Fibroblast of peridontal ligament (primary cell): Measurements from ENCODE around the gene RAB1B.

Experiments
- DNase-seq: peaks from one replicate; pipeline ENCODE4 v3.0.0-alpha.2; 2010; ENCODE audit errors: extremely low read depth

The RAB1B gene

DNA sequence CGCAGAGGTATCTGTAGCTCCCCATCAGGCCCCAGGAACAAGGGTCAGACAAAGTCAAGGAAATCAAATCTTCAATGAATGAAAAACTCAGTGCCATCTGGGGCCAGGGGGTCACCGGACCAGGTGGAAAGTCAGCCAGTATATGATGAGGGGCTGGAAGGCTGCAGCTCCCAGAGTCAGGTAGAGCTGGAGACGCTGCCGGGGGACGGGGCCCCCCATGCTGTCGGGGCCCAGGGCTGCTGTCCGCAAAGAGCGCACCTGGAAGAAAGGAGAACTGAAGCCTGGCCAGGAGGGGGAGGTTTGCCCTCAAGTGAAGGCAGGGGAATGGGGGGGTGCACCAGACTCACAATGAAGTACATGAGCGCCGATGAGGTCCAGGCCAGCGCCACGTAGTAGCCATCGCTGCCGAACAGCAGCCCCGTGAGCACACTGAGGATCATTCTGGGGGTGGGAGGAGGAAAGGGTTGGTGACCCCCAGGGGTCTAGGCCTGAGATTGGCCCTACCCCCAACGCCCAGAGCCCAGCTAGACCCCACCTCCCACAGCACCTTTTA is 16.2 kb downstream of the RAB1B start:
- no peak for DNase-seq

DNA sequence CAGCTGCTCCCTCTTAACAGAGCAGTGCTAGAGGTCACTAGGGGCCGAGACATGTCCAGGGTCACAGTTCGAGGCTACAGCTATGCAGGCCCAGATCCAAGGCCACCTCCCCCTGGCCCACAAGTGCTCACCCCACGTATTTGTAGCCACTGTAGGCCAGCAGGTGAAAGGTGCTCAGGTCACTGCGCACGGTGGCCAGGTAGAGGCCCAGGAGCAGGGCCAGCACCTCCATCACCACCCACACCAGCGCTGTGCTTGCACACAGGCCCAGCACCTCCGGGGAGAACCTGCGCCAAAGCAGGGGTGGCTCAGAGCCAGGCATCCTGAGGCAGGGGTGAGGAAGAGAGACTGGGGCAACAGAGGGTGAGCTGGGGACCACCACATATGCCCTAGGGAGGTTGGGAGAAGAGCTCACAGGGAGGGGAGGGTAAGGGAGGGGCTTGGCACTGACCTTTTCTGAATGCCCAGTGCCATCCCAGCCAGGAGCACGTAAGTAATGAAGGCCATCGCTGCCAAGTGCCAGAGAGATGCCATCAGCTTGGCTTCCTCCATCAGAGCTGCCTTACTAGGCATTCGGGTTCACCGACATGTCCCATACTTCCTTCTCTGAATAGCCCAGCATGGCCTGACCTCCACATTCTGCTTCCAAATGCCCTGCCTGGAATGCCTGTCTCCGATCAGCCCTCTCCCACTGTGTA is 17.0 kb downstream of the RAB1B start:
- no peak for DNase-seq

DNA sequence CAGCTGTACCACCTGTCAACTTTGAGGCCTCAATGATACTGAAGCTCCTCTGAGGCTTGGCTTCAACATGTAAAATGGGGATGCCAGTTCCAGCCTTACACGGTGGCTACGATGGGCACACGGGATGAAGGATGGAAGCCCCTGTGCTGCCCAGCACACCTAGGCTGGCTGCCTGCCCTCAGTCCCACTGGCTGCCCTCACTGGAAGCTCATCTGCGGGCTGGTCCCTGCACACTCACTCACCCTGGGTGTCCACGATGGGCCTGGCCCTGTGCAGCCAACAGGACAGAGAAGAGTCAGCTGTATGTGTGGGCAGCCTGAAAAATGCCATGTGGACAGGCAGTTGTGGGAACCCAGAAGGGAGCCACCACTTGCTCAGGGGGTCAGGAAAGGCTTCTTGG is 18.3 kb downstream of the RAB1B start:
- no peak for DNase-seq

DNA sequence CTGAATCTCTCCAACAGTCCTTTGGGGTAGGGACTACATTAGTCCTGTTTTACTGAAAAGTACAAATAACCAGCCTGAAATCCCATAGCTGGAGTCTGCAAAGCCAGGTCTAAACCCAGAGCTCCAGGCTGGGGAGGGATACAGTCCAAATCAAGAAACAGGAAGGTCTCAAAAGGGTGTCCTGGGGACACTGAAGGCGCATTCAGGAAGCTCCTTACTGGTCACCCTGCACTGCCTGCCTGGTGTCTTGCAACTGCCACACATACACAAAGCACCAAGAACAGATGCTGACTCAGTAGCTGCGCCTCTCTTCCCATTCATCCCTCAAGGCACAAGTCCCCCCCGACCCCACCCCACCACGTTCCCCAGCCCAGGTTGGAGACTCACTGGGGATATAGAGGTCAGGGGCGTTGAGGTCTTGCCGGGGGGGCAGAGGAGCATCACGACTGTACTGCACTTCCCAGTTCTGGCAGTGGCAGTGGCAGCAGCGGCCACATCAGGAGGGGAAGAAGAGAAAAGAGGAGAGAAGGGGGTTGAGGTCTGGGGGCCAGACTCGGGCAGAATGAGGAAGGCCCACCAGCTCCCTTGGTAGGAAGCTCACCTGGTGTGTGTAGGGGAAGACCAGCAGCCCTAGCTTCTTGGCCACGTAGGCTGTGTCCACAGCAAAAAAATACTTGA is 18.9 kb downstream of the RAB1B start:
- no peak for DNase-seq

DNA sequence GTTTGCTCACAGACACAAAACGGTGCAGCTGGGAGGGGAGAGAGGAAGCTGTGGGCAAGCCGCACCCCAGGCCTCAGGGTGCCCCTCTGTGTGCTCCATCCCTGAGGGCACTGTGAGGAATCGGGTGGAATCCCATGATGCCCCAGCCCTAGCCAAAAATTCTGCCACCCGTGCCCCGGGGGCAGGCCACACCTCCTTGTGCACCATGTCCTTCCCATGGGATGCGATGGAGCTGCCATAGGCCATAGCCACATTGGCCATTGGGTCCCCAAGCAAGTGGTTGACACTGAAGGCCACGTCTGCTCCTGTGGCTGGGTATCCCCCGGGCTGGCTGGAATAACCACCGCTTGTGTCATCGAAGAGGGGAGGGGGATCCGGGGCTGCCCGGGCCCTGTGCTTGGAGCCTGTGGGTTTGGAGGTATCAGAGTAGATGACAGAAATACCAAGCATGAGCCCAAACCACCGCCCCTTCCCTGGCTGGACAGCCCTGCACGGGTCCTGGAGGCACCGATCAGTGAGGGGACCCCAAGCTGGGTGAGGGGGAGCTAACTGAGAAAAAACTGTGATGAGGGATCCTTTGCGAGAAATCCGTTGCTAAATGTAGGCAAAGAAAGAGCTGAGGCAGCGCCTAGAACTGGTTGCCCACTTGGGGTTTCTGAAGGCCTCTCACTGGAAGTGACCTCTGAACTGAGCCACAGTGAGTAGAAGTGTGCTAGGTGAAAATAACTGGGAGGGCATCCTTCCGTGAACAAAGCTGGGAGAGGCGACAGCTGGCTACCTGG is 19.6 kb downstream of the RAB1B start:
- no peak for DNase-seq

DNA sequence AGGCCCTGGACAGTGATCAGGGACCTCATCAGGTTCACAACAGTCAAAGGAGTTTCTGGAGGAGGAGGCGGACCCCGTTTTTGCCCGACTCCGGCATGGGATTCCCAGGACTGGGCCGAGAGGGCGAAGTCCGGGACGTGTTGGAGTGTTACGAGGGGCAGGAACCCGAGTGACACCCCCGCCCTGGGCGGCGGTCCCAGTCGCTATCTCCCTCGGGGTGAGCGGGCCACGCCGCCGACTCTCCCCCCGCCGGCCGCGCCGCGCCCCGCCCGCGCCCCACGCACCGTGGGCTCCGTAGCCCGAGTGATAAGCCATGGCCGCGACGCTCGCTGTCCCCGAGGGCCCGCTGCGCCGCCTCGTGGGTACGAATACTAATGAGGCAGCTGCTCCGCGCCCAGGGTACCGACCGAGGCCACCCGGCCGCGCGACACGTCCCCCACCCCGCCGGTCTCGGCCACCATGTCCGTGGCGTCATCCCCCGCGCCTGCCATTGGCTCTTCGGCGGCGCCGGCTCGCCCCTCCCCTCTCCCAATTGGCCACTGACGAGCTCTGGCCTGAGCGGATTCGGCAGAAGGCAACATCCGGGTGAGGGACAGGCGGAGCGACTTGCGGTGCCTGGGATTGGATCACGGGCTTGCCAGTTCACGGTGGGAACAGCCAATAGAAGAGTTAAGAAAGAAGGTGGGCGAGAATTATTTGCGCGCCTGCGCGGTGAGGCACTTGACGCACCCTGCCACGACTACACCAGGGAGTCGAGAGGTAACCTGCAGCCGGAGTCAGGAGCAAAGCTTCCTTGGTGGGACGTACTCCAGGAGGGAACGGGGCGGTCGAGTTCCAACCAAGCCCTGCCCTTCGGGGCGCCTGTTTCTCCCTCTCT is 20.5 kb downstream of the RAB1B start, which contains the start of gene YIF1A:
Gene YIF1A, minus strand, starts transcription at position 473 of the 877 bp plus-strand sequence. Its CDS starts 158 bp downstream, at position 315.
- DNase-seq: peak; percentile 99

DNA sequence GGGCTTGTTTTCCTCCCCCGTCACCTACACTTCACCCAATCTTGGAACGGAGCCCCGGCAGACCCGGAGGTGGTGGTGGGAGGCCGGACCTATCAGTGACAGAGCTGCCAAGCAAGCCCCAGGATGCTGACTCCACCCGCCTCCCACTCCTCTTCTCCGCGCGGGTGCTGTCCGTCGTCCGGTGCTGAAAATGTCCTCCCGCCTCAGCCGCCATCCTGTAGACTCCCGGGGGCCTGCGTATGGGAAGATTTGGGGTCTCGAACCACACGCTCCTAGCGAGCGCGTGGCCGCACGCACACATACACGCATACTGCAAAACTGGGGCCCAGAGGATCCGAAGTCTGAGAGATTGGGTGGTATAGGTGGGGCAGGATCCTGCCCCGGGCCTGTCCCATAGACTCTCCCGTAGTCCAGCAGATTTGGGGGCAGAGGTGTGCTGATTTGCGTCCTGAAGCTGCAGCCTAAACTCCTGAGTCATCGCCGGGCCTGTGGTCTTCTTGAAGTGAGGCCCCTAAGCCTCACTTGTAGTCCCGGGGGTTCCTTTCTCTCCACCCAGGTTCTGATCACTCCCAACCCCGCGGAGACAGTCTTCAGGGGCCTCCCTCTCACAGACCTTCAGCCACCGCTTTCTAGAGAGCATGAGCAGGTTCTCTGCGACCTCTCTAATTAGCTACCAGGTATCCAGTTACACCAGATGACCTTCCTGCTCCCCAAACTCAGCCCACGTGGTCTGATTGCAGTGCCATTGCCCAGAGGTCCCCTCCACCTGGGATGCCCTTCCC is 21.3 kb downstream of the RAB1B start:
- no peak for DNase-seq

DNA sequence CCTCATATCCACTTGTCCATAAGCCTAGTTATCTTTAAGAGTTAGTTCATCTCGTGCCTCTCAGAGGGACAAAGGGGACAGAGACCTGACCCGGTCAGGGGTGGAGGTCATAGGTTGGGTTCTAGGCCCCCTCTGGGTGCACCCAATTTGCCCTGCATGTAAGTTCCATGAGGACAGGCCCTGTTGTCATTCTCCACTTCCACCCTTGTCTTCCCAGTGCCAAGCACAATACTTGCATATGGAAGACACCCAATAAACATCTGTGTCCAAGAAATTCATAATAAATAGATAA is 21.8 kb downstream of the RAB1B start:
- no peak for DNase-seq

DNA sequence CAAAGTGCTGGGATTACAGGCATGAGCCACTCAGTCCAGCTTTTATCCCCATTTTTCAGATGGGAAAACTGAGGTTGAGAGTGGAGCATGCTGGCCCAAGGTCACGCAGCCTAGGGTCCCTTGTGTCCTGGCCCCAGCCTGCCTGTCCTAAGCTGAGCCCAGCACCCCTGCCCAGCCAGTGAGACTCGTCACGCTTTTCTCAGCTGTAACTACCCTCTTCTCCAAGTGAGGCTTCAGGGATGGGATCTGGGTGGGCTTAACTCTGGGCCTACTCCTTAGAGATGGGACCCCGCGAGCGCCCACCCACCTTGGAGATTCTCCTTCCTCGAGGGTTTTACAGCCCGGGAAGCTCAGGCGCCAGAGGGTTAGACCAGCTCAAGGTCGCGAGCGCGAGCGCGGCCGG is 22.9 kb downstream of the RAB1B start:
- DNase-seq: no peak

DNA sequence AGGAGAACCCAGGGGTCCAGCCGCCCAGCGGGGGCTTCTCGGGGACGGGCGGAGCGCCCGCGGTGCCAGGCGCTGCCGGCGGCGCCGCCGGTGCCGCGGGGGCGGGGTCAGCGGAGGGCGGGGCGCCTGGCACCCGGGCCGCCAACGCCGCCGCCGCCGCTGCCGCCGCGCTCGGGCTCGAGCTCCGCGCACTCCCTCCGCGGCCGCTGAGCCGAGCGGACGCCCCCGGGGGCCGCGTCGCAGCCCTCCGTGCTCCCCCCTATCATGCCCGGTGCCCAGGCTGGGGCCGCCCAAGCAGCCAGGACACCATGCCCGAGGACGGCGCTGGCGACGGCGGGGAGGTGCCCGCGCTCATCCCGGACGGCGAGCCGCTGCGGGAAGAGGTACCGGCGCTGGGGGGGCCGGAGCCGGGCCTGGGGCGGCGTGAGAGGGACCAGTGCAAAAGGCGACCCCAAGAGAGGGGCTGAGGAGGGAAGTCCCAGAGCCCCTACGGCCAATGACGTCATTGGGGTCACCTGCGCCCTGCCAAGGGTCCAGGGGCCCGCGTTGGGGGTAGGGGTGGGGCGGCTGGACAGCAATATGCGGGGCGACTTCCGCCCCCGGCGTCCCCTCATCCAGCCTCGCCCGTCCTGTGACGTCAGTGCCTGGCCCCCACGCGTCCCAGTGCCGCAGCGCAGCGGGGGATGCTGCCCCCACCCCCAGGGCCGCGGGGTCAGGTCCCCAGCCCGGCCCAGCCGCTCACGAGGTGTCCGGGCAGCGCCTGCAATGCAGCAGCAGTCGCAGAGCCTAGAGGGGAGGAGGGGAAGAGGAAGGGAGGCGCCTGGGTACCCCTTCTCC is 23.5 kb downstream of the RAB1B start, which contains the start of gene TMEM151A:
Gene TMEM151A, plus strand, starts transcription at position 189 of the 837 bp plus-strand sequence. Its CDS starts 120 bp downstream, at position 309.
- no peak for DNase-seq

DNA sequence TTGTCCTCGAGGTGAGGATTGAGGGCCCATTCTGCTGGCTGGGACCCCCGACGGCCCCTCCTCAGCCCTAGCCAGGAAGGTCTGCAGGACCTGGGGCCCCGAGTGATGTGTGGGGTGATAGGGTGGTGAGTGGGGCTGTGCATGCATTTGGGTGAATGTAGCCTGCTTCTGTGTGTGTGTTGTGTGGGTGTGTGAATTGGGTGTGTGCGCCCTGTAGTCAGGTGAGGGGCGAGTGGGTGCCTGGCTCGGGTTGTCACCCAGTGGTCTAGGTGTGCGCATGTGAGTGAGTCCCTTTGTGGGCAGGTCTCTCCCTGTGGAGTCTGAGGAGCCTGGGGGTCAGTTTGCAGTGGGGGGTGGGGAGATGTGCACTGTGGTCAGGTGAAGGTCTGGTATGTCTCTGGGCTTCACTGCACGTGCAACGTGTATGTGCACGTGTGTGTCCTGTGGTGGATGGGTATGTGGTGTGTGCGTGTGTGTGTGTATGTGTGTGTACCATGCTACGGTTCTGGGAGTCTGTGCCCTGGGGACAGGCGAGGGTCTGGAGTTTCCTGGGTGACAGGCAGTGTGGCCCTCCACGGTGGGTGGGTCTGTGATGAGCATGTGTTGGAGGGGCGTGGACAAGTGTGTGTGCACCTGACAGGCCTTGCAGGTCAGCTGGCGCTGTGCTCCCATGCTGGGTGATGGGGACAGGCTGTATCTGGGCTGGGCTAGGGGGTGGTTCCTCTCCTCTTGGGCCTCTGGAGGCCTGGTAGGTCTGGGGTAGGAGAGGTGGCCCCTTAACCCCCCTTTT is 24.3 kb downstream of the RAB1B start:
- DNase-seq: no peak

DNA sequence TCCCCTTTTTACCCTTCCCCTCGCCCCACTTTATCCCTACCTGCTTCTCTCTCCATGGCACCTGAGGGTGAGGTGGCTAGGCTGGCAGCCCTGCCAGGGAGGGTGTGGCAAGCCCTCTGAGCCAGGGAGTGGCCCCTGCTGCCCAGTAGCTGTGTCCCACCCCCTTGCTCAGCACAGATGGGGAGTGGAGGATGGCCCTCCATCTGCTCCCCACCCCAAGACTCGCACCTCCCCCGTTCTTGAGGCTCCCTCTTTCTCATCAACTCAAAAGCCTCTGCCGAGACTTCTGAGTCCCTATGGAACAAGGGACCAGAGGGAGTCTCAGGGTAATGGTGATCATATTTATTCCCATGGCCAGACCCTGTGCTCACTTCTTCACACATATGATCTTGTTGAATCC is 24.9 kb downstream of the RAB1B start:
- DNase-seq: no peak

DNA sequence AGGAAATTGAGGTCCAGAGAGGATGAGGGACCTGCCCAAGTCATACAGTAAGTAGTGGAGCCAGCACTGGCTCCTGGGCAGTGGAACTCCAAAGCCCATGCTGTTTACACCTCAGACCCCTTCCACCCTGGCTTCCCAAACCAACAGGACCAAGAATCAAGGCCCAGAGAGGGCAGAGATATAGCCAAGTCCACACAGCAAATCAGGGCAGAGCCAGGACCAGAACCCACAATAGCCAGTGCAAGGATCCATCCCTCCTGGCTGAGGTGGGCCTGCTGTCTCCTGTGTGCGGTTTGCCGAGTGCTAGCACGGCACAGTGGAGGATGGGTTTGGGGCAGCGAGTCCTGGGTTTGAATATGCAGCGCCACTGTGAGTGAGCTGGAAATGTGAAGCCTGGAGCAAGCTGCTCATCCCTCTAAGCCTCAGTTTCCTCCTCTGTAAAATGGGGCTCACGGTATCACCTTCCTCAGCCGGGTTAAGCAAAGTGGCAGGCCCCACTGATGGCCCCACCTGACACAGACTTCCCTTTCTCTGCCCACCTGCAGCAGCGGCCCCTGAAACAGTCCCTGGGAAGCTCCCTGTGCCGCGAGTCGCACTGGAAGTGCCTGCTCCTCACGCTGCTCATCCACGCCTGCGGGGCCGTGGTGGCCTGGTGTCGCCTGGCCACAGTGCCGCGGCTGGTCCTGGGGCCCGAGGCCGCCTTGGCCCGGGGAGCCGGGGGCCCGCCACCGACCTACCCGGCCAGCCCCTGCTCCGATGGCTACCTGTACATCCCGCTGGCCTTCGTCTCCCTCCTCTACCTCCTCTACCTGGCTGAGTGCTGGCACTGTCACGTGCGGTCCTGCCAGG is 25.6 kb downstream of the RAB1B start:
- no peak for DNase-seq

DNA sequence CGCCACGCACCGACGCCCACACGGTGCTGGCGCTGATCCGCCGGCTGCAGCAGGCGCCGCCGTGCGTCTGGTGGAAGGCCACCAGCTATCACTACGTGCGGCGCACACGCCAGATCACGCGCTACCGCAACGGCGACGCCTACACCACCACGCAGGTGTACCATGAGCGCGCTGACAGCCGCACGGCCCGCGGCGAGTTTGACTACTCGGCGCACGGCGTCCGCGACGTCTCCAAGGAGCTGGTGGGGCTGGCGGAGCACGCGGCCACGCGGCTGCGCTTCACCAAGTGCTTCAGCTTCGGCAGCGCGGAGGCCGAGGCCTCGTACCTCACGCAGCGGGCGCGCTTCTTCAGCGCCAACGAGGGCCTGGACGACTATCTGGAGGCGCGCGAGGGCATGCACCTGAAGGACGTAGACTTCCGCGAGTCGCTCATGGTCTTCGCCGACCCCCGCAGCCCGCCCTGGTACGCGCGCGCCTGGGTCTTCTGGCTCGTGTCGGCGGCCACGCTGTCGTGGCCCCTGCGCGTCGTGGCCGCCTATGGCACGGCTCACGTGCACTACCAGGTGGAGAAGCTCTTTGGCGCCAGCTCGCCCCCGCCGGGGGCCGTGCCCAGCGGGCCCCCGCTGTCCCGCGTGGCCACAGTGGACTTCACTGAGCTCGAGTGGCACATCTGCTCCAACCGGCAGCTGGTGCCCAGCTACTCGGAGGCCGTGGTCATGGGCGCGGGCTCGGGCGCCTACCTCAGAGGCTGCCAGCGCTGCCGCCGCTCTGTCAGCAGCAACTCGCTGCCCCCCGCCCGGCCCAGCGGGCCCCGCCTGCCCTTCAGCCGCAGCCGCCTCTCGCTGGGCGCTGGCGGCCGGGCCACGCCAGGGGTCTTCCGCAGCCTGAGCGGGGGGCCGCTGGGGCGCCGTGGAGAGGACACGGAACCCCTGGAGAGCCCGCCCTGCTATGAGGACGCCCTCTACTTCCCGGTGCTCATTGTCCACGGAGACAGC is 26.5 kb downstream of the RAB1B start:
- DNase-seq: no peak

DNA sequence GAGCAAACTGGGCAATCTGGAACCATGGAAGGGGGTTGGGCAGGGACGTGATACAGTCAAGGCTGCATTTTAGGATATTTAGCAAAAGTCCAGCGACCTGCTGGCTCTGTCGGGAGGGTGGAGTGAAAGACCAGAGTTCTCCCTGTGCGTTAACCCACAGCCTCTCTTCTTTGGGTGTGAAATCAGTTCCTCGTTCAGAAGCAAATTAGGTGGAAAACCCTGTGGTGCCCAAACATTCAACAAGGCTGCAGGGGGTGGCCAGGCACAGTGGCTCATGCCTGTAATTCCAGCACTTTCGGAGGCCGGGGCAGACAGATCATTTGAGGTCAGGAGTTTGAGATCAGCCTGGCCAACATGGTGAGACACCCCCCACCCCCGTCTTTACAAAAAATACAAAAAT is 29.2 kb downstream of the RAB1B start:
- DNase-seq: no peak

DNA sequence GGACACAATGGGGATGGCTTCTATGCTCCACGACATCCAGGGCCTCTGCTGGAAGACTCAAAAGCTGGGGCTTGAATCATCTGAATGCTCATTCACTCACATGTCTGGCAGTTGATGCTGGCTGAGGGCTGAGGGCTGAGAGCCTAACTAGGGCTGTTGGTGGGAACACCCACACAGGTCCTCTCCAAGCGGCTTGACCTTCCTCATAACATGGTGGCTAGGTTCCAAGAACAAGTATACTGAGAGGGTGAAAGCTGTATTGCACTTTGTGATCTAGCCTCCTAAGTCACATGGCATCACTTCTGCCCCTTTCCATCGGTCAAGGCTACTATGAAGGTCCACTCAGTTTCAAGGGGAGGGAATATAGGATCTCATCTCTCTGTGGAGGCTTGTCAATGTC is 30.7 kb downstream of the RAB1B start:
- DNase-seq: no peak

DNA sequence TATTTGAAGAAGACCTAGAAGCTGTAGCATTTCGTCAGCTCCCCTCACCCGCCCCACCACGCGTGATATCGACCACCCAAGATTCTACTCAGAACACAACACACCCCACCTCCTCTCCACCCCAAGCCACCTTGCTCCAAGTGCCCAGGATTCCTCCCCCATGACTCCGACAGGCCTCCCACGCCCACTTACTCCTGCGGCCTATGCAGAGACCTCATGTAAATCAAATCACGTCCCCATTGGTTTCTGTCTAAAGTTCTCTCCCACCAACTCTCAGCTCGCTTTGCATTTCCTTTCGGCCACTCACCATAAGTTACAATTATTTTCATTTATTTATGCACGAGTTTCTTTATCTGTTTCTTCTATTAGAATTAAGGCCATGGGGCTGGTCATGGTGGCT is 34.2 kb downstream of the RAB1B start:
- no peak for DNase-seq
